ENCODE measurements around the gene PPP2R2D.
A peak's percentile ranks its signal among the peaks of the same experiment; 100 is the strongest.

PPP2R2D gene

GRCh38 chr10:131936294-131936693 lies 35.5 kb downstream of the PPP2R2D start:
- H3K79me1 ChIP-seq (ENCODE audit: low read depth, low read length) = peaks cover 10% of the 10 kb centered on the region
- no peak overlapping the region for H4K91ac ChIP-seq (ENCODE audit: low read depth, low read length, poor library complexity)
- H2BK12ac ChIP-seq (ENCODE audit: low read length) = no peak overlapping the region
- no peak overlapping the region for H3K9ac ChIP-seq (ENCODE audit: low read depth, low read length, poor library complexity)
- H2AK5ac ChIP-seq (ENCODE audit: low read depth, low read length) = no peak overlapping the region
- no CpG with 5 or more reads among the region's 9 CpGs for WGBS, 2 donors (ENCODE audit: extremely low coverage in 2 of 2, insufficient read length in 2 of 2, insufficient replicate concordance in 1 of 2)
- no peak overlapping the region for H2AFZ ChIP-seq (ENCODE audit: low read length)
- no peak overlapping the region for H2BK15ac ChIP-seq (ENCODE audit: low read length)
- no peak overlapping the region for H2BK120ac ChIP-seq (ENCODE audit: low read depth, low read length)
- H3K4me1 ChIP-seq (ENCODE audit: control insufficient read depth in 2 of 2, insufficient read depth in 1 of 2, low read depth in 1 of 2, low read length in 2 of 2) = no peaks in the 10 kb centered on the region
- H3K36me3 ChIP-seq (replicated peaks in 1 of 2; ENCODE audit: control insufficient read depth in 2 of 2, insufficient read depth in 2 of 2, low read length in 2 of 2) = peaks cover 9 to 68% of the 10 kb centered on the region in 2 donors
- no peak overlapping the region for H3K4ac ChIP-seq (ENCODE audit: low read length)
- H3K27me3 ChIP-seq (ENCODE audit: control insufficient read depth in 3 of 3, insufficient read depth in 3 of 3, low read depth in 1 of 3, low read length in 3 of 3) = no peaks in the 10 kb centered on the region
- H3K18ac ChIP-seq (ENCODE audit: low read length) = no peak overlapping the region
- no peak for DNase-seq (ENCODE audit: low spot score)
- H3K23ac ChIP-seq (ENCODE audit: low read depth, low read length, poor library complexity) = no peak overlapping the region
- H4K8ac ChIP-seq (ENCODE audit: low read depth, low read length) = no peak overlapping the region
- peaks cover 2 to 12% of the 10 kb centered on the region in 2 donors for H3K9me3 ChIP-seq (replicated peaks in 1 of 2; ENCODE audit: control insufficient read depth in 2 of 2, insufficient read depth in 1 of 2, low read depth in 1 of 2, low read length in 2 of 2)
- H2BK5ac ChIP-seq (ENCODE audit: low read length) = no peak overlapping the region
- H3K4me3 ChIP-seq (ENCODE audit: low read length in 2 of 2) = no peak overlapping the region
- no peak overlapping the region for H3K4me2 ChIP-seq (ENCODE audit: insufficient read depth, low read length, poor library complexity, severe bottlenecking)
- no peak overlapping the region for H3K27ac ChIP-seq (replicated peaks; ENCODE audit: low read length)
- no peak overlapping the region for H3K14ac ChIP-seq (ENCODE audit: low read length)

- no peak overlapping the region for H2BK15ac ChIP-seq (ENCODE audit: low read length)
Observed at GRCh38 chr10:131936736-131937135, 35.9 kb downstream of the PPP2R2D start.

GRCh38 chr10:131937836-131938235 lies 37.0 kb downstream of the PPP2R2D start:
- Histone ChIP-seq H3K4ac (ENCODE audit: low read length) (no peak overlapping the region), H2AK5ac (ENCODE audit: low read depth, low read length) (no peak overlapping the region), H2BK15ac (ENCODE audit: low read length) (no peak overlapping the region), H3K79me1 (ENCODE audit: low read depth, low read length) (peaks cover 4% of the 10 kb centered on the region), H3K18ac (ENCODE audit: low read length) (no peak overlapping the region), H3K9ac (ENCODE audit: low read depth, low read length, poor library complexity) (peak overlapping the region; percentile 61), H3K4me1 (ENCODE audit: control insufficient read depth in 2 of 2, insufficient read depth in 1 of 2, low read depth in 1 of 2, low read length in 2 of 2) (no peaks in the 10 kb centered on the region), H3K14ac (ENCODE audit: low read length) (peak overlapping the region; percentile 66), H3K4me3 (ENCODE audit: low read length in 2 of 2) (no peak overlapping the region), H2BK5ac (ENCODE audit: low read length) (no peak overlapping the region), H3K27me3 (ENCODE audit: control insufficient read depth in 3 of 3, insufficient read depth in 3 of 3, low read depth in 1 of 3, low read length in 3 of 3) (no peaks in the 10 kb centered on the region), H3K36me3 (replicated peaks in 1 of 2; ENCODE audit: control insufficient read depth in 2 of 2, insufficient read depth in 2 of 2, low read length in 2 of 2) (peaks cover 15 to 84% of the 10 kb centered on the region in 2 donors), H3K23ac (ENCODE audit: low read depth, low read length, poor library complexity) (no peak overlapping the region), H4K8ac (ENCODE audit: low read depth, low read length) (no peak overlapping the region), H4K91ac (ENCODE audit: low read depth, low read length, poor library complexity) (no peak overlapping the region), H2BK120ac (ENCODE audit: low read depth, low read length) (no peak overlapping the region), H3K9me3 (replicated peaks in 1 of 2; ENCODE audit: control insufficient read depth in 2 of 2, insufficient read depth in 1 of 2, low read depth in 1 of 2, low read length in 2 of 2) (peaks cover 2 to 7% of the 10 kb centered on the region in 2 donors), H2AFZ (ENCODE audit: low read length) (no peak overlapping the region), H2BK12ac (ENCODE audit: low read length) (no peak overlapping the region), H3K4me2 (ENCODE audit: insufficient read depth, low read length, poor library complexity, severe bottlenecking) (no peak overlapping the region), H3K27ac (replicated peaks; ENCODE audit: low read length) (no peak overlapping the region)
- WGBS, 2 donors (ENCODE audit: extremely low coverage in 2 of 2, insufficient read length in 2 of 2, insufficient replicate concordance in 1 of 2) = no CpG with 5 or more reads among the region's 20 CpGs
- no peak for DNase-seq (ENCODE audit: low spot score)

More at GRCh38 chr10:131936736-131937135, 35.9 kb downstream of the PPP2R2D start:
- H4K91ac ChIP-seq (ENCODE audit: low read depth, low read length, poor library complexity) = no peak overlapping the region
- no peak for DNase-seq (ENCODE audit: low spot score)
- no peak overlapping the region for H2AFZ ChIP-seq (ENCODE audit: low read length)
- H3K4ac ChIP-seq (ENCODE audit: low read length) = no peak overlapping the region
- no peaks in the 10 kb centered on the region for H3K27me3 ChIP-seq (ENCODE audit: control insufficient read depth in 3 of 3, insufficient read depth in 3 of 3, low read depth in 1 of 3, low read length in 3 of 3)
- no peak overlapping the region for H3K18ac ChIP-seq (ENCODE audit: low read length)
- no peak overlapping the region for H3K9ac ChIP-seq (ENCODE audit: low read depth, low read length, poor library complexity)
- H3K9me3 ChIP-seq (replicated peaks in 1 of 2; ENCODE audit: control insufficient read depth in 2 of 2, insufficient read depth in 1 of 2, low read depth in 1 of 2, low read length in 2 of 2) = peaks cover 2 to 12% of the 10 kb centered on the region in 2 donors
- no peak overlapping the region for H3K27ac ChIP-seq (replicated peaks; ENCODE audit: low read length)
- H3K23ac ChIP-seq (ENCODE audit: low read depth, low read length, poor library complexity) = no peak overlapping the region
- no peak overlapping the region for H3K4me3 ChIP-seq (ENCODE audit: low read length in 2 of 2)
- no CpG with 5 or more reads among the region's 18 CpGs for whole genome bisulfite sequencing, 2 donors (ENCODE audit: extremely low coverage in 2 of 2, insufficient read length in 2 of 2, insufficient replicate concordance in 1 of 2)
- no peak overlapping the region for H2AK5ac ChIP-seq (ENCODE audit: low read depth, low read length)
- no peak overlapping the region for H3K14ac ChIP-seq (ENCODE audit: low read length)
- peaks cover 12 to 73% of the 10 kb centered on the region in 2 donors for H3K36me3 ChIP-seq (replicated peaks in 1 of 2; ENCODE audit: control insufficient read depth in 2 of 2, insufficient read depth in 2 of 2, low read length in 2 of 2)
- peaks cover 9% of the 10 kb centered on the region for H3K79me1 ChIP-seq (ENCODE audit: low read depth, low read length)
- no peak overlapping the region for H2BK12ac ChIP-seq (ENCODE audit: low read length)
- H2BK120ac ChIP-seq (ENCODE audit: low read depth, low read length) = no peak overlapping the region
- H2BK5ac ChIP-seq (ENCODE audit: low read length) = no peak overlapping the region
- H3K4me1 ChIP-seq (ENCODE audit: control insufficient read depth in 2 of 2, insufficient read depth in 1 of 2, low read depth in 1 of 2, low read length in 2 of 2) = no peaks in the 10 kb centered on the region
- peak overlapping the region; percentile 75 for H4K8ac ChIP-seq (ENCODE audit: low read depth, low read length)
- no peak overlapping the region for H3K4me2 ChIP-seq (ENCODE audit: insufficient read depth, low read length, poor library complexity, severe bottlenecking)

- no peak overlapping the region for H3K9ac ChIP-seq (ENCODE audit: low read depth, low read length, poor library complexity)
- H3K79me1 ChIP-seq (ENCODE audit: low read depth, low read length) = peaks cover 2% of the 10 kb centered on the region
- no peak overlapping the region for H4K91ac ChIP-seq (ENCODE audit: low read depth, low read length, poor library complexity)
- H2BK5ac ChIP-seq (ENCODE audit: low read length) = no peak overlapping the region
- no peak overlapping the region for H3K4ac ChIP-seq (ENCODE audit: low read length)
- no peak overlapping the region for H3K27ac ChIP-seq (replicated peaks; ENCODE audit: low read length)
- no CpG with 5 or more reads among the region's 10 CpGs for WGBS, 2 donors (ENCODE audit: extremely low coverage in 2 of 2, insufficient read length in 2 of 2, insufficient replicate concordance in 1 of 2)
- no peak overlapping the region for H3K18ac ChIP-seq (ENCODE audit: low read length)
- no peak overlapping the region for H3K4me2 ChIP-seq (ENCODE audit: insufficient read depth, low read length, poor library complexity, severe bottlenecking)
- DNase-seq (ENCODE audit: low spot score) = no peak
- no peaks in the 10 kb centered on the region for H3K9me3 ChIP-seq (replicated peaks in 1 of 2; ENCODE audit: control insufficient read depth in 2 of 2, insufficient read depth in 1 of 2, low read depth in 1 of 2, low read length in 2 of 2)
- H2AK5ac ChIP-seq (ENCODE audit: low read depth, low read length) = no peak overlapping the region
- no peaks in the 10 kb centered on the region for H3K27me3 ChIP-seq (ENCODE audit: control insufficient read depth in 3 of 3, insufficient read depth in 3 of 3, low read depth in 1 of 3, low read length in 3 of 3)
- no peaks in the 10 kb centered on the region for H3K4me1 ChIP-seq (ENCODE audit: control insufficient read depth in 2 of 2, insufficient read depth in 1 of 2, low read depth in 1 of 2, low read length in 2 of 2)
- H2BK12ac ChIP-seq (ENCODE audit: low read length) = no peak overlapping the region
- no peak overlapping the region for H2BK120ac ChIP-seq (ENCODE audit: low read depth, low read length)
- H2AFZ ChIP-seq (ENCODE audit: low read length) = no peak overlapping the region
- no peak overlapping the region for H3K14ac ChIP-seq (ENCODE audit: low read length)
- H3K36me3 ChIP-seq (replicated peaks in 1 of 2; ENCODE audit: control insufficient read depth in 2 of 2, insufficient read depth in 2 of 2, low read length in 2 of 2) = peaks cover 15 to 92% of the 10 kb centered on the region in 2 donors
- H4K8ac ChIP-seq (ENCODE audit: low read depth, low read length) = no peak overlapping the region
- H3K23ac ChIP-seq (ENCODE audit: low read depth, low read length, poor library complexity) = no peak overlapping the region
- no peak overlapping the region for H3K4me3 ChIP-seq (ENCODE audit: low read length in 2 of 2)
- no peak overlapping the region for H2BK15ac ChIP-seq (ENCODE audit: low read length)
Observed at GRCh38 chr10:131938681-131939080, 37.9 kb downstream of the PPP2R2D start.

Data from neuronal stem cell (in vitro differentiated cells).